GM12892 (cell line): ENCODE results near the gene TRPM3.

Source experiments
- DNase-seq: peaks from one replicate; pipeline ENCODE4 v3.0.0; 2011; ENCODE audit not compliant: insufficient read length
- FAIRE-seq: peaks from 2 replicates; lab custom pipeline; 2011; peaks lifted over from hg19 to GRCh38; lab: Jason Lieb, UNC
- POLR2A ChIP-seq: IDR thresholded peaks from 2 replicates; pipeline ENCODE4 v1.6.1; 2011; ENCODE audit warnings: low read depth, low read length, control low read depth
- POLR2AphosphoS5 ChIP-seq: IDR thresholded peaks from 2 replicates; pipeline ENCODE4 v1.6.1; 2011; ENCODE audit warnings: low read depth, low read length, control low read depth
- TAF1 ChIP-seq: IDR thresholded peaks from 2 replicates; pipeline ENCODE4 v1.6.1; 2011; ENCODE audit warnings: low read depth, mild to moderate bottlenecking, control low read depth, low read length, borderline replicate concordance

Gene TRPM3

DNA sequence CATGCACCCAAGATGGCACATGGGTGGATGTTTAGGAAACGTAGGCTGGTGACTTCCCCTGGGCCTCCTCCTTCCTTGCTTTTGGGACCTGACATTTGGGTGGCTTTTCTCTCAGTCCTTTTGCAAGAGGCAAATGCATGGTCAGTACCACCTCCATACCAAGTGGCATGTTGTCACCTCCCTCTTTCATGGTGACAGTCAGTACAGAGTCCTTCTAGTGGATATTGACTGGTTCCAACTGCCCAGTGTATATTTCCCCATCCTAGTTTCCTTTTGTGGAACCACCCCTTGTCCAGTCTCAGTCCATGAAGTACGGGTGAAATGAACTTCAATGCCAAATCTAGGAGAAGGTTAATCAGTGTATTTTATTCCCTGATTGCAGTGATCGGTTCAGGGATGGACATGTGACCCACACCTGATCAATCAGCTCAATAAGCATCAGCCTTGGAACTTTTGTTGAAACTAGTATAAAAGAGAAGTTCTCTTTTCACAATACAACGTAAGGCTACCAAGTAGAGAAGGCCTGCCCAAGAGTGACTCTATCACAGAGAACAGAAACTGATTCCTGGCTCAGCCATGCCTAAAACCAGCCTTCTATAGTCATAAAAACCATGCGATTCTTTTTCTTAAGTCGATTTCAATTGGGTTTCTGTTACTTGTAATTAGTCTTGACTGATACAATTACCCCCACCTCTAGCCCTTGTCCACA is 563.6 kb downstream of the TRPM3 start:
- DNase-seq (no peak), FAIRE-seq (no peak)
- TF ChIP-seq POLR2AphosphoS5, result no peak

DNA sequence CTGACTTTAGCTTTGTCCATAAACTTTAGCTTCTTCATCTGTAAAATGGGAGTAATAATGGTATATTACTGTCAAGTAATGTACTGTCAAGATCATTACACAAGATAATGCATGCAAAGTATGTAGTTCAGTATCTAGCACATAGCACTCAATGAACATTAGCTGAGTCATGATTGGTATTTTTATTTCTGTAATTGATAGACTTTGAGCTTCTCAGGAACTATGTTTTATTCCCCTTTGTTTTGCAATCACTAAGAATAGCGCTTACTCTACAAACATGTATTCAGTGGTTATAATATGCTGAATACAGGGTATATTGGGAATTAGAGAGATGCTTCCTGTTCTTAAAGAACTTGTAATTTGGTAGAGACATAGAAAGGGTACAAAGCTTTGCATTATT is 564.6 kb downstream of the TRPM3 start:
- FAIRE-seq, result no peak
- no peak for DNase-seq
- TF ChIP-seq TAF1 (no peak), POLR2A (no peak), POLR2AphosphoS5 (no peak)

DNA sequence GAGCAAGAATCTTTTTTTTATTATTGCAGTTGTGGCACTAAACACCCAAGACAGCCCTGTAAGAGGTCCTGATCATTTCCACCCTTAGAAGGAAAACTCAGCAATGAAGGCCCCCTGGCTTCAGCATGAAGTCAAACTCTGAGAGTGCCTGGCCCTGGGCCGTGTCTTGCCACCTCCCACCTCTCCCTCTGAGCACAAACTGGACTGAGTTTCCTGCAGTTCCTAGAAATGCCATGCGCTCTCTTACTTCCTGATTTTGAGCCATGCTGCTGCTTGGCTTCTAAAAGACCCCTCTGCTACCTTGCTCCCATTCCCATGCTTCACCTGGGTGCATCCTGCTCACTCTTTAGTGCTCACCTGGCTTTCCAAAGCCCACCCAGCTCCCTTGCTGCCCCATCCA is 566.5 kb downstream of the TRPM3 start:
- TF ChIP-seq POLR2AphosphoS5 (no peak), TAF1 (no peak), POLR2A (no peak)
- FAIRE-seq (no peak), DNase-seq (no peak)

DNA sequence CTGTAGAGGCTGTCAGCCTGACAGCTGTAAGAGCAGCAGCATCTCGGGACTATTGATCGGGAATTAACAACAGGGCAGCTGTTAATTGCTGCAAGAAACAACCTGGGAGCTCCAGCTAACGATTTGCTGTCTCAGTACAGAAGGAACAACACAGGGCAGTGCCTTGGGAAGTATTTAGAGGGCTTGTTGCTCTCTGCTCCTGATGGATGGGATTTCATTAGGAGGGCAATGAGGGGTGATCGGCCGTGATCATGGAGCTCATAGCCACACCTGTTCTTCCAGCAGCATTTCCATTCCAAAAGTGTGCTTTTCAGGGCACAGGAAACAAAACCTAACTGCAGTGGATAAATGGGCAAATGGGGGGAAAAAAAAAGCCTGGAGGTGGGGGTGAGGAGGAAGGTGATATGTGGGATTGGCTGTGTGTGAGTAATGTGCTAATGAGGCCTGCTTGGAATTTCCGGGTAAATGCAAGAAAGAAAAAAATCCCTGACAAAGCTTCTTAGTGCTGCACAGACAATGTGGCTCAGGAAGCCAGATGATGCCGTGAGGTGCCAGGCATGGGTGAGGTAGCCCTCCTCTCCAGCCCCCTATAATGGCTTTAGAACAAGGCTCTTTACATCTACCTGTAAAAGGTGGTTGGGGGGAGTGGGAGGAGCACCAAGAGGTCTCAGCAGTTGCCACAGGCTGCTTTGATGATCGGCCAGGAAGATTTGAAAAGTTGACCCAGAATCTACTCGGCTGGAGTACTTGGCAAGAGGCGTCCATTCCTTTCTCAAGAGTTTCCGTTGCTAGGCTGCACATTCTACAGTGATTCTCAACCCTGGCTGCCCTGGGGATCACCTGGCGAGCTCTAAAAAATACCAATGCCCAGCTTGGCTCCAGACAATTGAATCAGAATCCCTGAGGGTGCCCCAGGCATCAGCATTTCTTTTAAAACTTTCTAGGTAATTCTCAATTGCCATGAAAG is 567.4 kb downstream of the TRPM3 start:
- TF ChIP-seq POLR2A, result no peak
- no peak for TF ChIP-seq POLR2AphosphoS5
- no peak for TF ChIP-seq TAF1
- FAIRE-seq (no peak), DNase-seq (no peak)

DNA sequence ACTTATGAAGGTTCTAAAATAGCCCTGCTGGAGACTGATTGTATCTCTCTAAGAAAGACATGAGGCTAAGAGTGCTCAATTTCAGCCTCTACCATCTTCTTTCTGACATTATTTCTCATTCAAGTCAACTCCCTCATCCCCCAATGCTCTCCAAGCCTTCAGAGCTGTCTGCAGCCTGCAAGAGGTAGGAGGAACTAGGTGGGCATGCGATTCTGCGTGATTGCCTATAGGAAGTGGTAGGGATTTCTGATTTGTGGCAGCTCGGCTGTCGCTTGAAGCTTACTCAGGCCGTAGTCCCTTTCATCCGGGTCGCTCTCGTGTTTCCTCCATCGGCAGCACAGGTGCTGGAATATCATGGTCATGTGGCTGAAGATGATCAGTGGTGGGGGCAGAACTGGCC is 568.9 kb downstream of the TRPM3 start:
- no peak for TF ChIP-seq POLR2AphosphoS5
- no peak for TF ChIP-seq POLR2A
- TF ChIP-seq TAF1, result no peak
- FAIRE-seq (no peak), DNase-seq (no peak)

DNA sequence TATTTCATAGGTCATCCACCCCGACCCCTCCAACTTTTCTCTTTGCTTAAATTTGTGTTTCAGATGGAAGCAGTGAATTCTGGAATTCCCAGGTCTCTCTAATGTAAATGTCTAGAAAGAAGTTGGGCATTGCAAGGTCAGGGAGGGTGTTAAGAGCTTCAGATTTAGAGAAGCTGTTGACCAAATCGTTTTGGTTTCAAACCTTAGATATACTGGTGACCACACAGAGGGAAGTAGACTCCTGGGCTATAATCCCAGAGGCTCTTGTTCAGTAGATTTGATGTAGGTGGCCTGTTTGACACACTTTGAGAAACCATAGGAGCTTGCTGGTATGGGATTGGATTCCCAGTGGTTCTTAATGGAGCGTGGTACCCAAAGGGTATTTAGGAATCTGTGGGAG is 569.6 kb downstream of the TRPM3 start:
- DNase-seq, result no peak
- FAIRE-seq, result no peak
- TF ChIP-seq TAF1 (no peak), POLR2A (no peak), POLR2AphosphoS5 (no peak)

DNA sequence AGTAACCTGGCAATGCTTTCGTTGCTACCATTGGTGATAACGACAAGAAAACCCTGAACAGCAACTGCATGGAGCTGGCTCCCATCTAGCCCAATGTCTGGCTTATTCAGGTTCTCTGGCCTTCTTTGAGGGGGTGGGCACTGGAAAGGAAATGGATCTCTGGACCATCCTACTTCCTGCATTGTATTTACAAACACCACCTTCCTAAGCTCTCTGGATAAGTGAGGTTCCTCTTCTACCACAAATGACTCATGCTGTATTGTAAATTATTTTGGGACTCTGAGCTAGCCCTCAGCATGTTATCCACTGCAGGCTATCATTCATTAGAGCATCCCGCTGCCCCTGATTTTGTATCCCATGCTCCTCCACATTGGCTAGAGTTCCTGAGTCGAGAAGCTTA is 570.0 kb downstream of the TRPM3 start:
- DNase-seq, result no peak
- no peak for FAIRE-seq
- no peak for TF ChIP-seq TAF1
- no peak for TF ChIP-seq POLR2A
- TF ChIP-seq POLR2AphosphoS5, result no peak

DNA sequence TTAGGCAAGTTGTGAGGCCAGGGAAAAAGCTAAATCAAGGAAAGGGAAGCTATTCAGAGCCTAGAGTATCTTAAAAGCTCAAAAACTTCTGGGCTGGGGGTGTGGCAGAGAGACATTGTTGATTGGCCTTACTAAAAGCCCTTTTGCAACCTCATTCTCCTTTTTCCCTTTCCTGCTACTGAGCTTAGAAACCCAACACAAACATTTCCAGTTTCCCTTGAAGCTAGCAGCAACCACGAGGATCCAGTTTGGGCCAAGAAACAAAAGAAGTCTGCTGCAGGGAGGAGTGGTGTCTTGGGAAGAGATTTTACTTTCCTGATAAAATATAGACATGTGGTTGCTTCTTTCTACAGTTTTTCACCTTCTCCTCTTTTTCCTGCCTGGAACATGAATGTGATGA is 571.5 kb downstream of the TRPM3 start:
- no peak for DNase-seq
- FAIRE-seq, result no peak
- TF ChIP-seq POLR2A (no peak), TAF1 (no peak), POLR2AphosphoS5 (no peak)

DNA sequence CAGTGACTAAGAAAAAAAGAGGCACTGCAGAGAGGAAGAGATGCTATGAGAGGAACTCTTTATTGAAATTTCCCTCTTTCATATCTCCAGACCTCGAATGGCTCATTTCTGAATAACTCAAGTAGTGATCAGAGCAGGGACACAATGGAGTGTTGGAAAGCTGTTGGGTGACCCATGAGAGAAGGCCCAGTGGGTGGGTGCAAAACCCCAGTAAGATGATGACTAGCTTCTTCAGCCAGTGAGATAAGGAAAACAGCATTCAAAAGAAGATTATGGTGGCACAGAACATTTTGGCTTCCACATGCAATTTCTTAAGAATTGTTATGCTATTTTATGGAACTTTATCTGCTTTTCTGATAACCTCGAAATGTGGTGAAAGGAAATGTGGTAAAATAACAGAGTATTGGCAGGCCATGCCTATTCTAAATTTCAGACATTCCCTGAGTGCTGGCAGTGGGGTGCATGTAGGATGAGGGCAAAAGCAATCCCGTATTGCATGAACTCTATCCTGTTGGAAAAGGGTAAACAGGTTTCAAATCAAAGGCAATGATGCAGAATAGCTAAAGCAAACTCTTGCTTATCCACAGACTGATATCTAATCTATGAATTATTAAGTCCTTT is 579.0 kb downstream of the TRPM3 start:
- no peak for FAIRE-seq
- TF ChIP-seq POLR2AphosphoS5 (no peak), TAF1 (no peak), POLR2A (no peak)
- DNase-seq, result no peak

DNA sequence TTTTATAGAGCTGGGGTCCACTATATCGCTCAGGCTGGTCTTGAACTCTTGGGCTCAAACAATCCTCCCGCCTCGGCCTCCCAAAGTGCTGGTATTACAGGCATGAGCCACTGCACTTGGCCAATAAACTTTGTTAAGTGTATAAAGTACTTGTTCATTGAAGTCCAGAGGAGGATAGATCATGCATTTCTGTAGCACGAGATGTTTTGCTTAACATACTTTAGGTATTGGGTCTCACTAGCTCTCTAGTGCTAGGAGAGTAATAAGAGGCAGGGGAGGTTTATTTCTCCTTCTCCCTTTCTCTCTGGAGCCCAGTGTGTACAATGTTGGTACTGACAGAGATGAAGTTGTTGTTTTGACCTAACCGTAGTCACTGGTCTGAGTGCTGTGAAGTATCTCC is 581.4 kb downstream of the TRPM3 start:
- FAIRE-seq (no peak), DNase-seq (no peak)
- no peak for TF ChIP-seq POLR2A
- TF ChIP-seq POLR2AphosphoS5, result no peak
- no peak for TF ChIP-seq TAF1

DNA sequence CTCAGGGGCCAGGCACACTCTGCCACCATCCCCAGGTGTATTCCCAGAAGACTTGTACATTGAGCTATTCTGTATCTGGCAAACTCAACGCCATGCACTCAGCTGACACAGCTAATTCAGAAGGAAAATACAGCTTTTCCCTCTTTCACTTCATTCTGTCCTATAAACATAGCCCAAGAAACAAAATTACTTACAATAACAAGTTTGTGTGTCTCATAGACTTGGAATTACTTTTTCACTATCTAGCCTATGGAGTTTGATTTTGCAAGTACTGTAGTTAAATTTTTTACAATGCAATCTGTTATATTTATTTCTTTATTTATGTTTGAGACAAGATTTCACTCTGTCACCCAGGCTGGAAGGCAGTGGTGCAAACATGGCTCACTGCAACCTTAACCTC is 581.9 kb downstream of the TRPM3 start:
- TF ChIP-seq TAF1, result no peak
- TF ChIP-seq POLR2A, result no peak
- no peak for TF ChIP-seq POLR2AphosphoS5
- DNase-seq (no peak), FAIRE-seq (no peak)

DNA sequence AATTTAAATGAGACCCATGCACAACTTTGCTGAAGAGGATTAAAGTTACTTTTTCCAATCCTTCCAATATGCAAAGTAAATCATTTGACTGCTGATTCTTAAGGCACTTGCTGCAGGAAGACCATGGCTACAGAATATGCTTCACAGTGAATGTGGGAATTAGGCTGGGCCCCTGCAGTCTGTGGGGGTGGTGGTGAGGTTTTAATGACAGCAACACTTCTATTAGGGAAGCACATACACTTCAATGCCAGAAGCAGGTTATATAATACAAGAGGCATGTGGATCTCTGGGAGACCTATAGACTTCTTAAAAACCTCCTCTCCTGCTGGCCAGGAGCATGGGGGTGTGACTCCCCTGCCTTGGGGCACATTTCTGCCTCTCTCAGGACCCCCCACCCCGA is 582.4 kb downstream of the TRPM3 start:
- FAIRE-seq (no peak), DNase-seq (no peak)
- TF ChIP-seq TAF1 (no peak), POLR2A (no peak), POLR2AphosphoS5 (no peak)
